IPS-20b (cell line): Measurements from ENCODE around the gene NPAS2.
A peak's percentile ranks its signal among the peaks of the same experiment; 100 is the strongest.

Source experiments
- H3K27ac ChIP-seq: one replicate; pipeline ENCODE4 v1.5.1; 2013; ENCODE audit warnings: low read length
- H3K27me3 ChIP-seq: 2 replicates; pipeline ENCODE4 v1.6.1; 2013; ENCODE audit warnings: mild to moderate bottlenecking, low read length, inconsistent platforms; ENCODE audit not compliant: insufficient read depth
- H3K36me3 ChIP-seq: 2 replicates; pipeline ENCODE4 v1.6.1; 2013; ENCODE audit warnings: low read depth, mild to moderate bottlenecking, inconsistent platforms, low read length, moderate library complexity; ENCODE audit not compliant: insufficient read depth
- H3K4me1 ChIP-seq: 2 replicates; pipeline ENCODE4 v1.6.1; 2013; ENCODE audit warnings: mild to moderate bottlenecking, control low read depth, inconsistent platforms, low read length, moderate library complexity; ENCODE audit not compliant: insufficient read depth
- H3K4me3 ChIP-seq: 2 replicates; pipeline ENCODE4 v1.5.1; 2013; ENCODE audit warnings: mild to moderate bottlenecking, low read length, inconsistent platforms
- H3K9ac ChIP-seq: 2 replicates; pipeline ENCODE4 v1.6.1; 2013; ENCODE audit warnings: low read depth, mild to moderate bottlenecking, inconsistent platforms, low read length, moderate library complexity
- H3K9me3 ChIP-seq: 2 replicates; pipeline ENCODE4 v1.6.1; 2013; ENCODE audit warnings: mild to moderate bottlenecking, low read depth, low read length, inconsistent platforms; ENCODE audit not compliant: insufficient read depth

Gene NPAS2

GRCh38 chr2:101006065-101006715 lies 186.3 kb downstream of the NPAS2 start:
- no peaks in the 10 kb centered on the region for H3K9me3 ChIP-seq
- H3K36me3 ChIP-seq: peaks cover 73% of the 10 kb centered on the region
- no peak overlapping the region; the same call in 1 of the 2 replicates for H3K9ac ChIP-seq
- H3K27me3 ChIP-seq: peaks cover 5% of the 10 kb centered on the region; the same call in 1 of the 2 replicates
- H3K4me1 ChIP-seq: peaks cover 9% of the 10 kb centered on the region
- H3K27ac ChIP-seq: no peak overlapping the region
- H3K4me3 ChIP-seq: no peak overlapping the region

- Histone ChIP-seq H3K27ac (no peak overlapping the region), H3K9ac (peak overlapping the region; percentile 5; the same call in 1 of the 2 replicates), H3K36me3 (peaks cover 79% of the 10 kb centered on the region), H3K4me1 (peaks cover 9% of the 10 kb centered on the region), H3K9me3 (no peaks in the 10 kb centered on the region), H3K4me3 (no peak overlapping the region), H3K27me3 (no peaks in the 10 kb centered on the region)
These were observed 187.7 kb downstream of the NPAS2 start for GRCh38 chr2:101007415-101008345.

GRCh38 chr2:101011152-101011551 lies 191.2 kb downstream of the NPAS2 start:
- no peaks in the 10 kb centered on the region for H3K27me3 ChIP-seq
- no peak overlapping the region for H3K27ac ChIP-seq
- H3K9me3 ChIP-seq: no peaks in the 10 kb centered on the region
- no peak overlapping the region for H3K4me3 ChIP-seq
- H3K4me1 ChIP-seq: no peaks in the 10 kb centered on the region; the same call in 1 of the 2 replicates
- peaks cover 63% of the 10 kb centered on the region for H3K36me3 ChIP-seq
- H3K9ac ChIP-seq: no peak overlapping the region

- H3K9me3 ChIP-seq: no peaks in the 10 kb centered on the region
- H3K27me3 ChIP-seq: no peaks in the 10 kb centered on the region
- H3K36me3 ChIP-seq: peaks cover 53% of the 10 kb centered on the region
- no peak overlapping the region for H3K9ac ChIP-seq
- H3K4me1 ChIP-seq: no peaks in the 10 kb centered on the region; the same call in 1 of the 2 replicates
- no peak overlapping the region for H3K27ac ChIP-seq
- H3K4me3 ChIP-seq: no peak overlapping the region
These were observed 192.2 kb downstream of the NPAS2 start for GRCh38 chr2:101012054-101012705.

GRCh38 chr2:101012706-101013181 lies 192.8 kb downstream of the NPAS2 start:
- Histone ChIP-seq H3K9me3 (no peaks in the 10 kb centered on the region), H3K27me3 (no peaks in the 10 kb centered on the region), H3K9ac (no peak overlapping the region), H3K27ac (no peak overlapping the region), H3K4me3 (no peak overlapping the region), H3K4me1 (no peaks in the 10 kb centered on the region; the same call in 1 of the 2 replicates), H3K36me3 (peaks cover 47% of the 10 kb centered on the region)

- Histone ChIP-seq H3K4me1 (no peaks in the 10 kb centered on the region; the same call in 1 of the 2 replicates), H3K36me3 (peaks cover 51% of the 10 kb centered on the region), H3K27me3 (no peaks in the 10 kb centered on the region), H3K27ac (no peak overlapping the region), H3K9me3 (no peaks in the 10 kb centered on the region), H3K9ac (no peak overlapping the region), H3K4me3 (no peak overlapping the region)
These were observed 194.4 kb downstream of the NPAS2 start for GRCh38 chr2:101014264-101014857.

- Histone ChIP-seq H3K9me3 (no peaks in the 10 kb centered on the region), H3K36me3 (peaks cover 59% of the 10 kb centered on the region), H3K27ac (no peak overlapping the region), H3K9ac (no peak overlapping the region), H3K4me3 (no peak overlapping the region), H3K27me3 (no peaks in the 10 kb centered on the region), H3K4me1 (no peaks in the 10 kb centered on the region)
These were observed 197.4 kb downstream of the NPAS2 start for GRCh38 chr2:101017371-101017770.

- Histone ChIP-seq H3K36me3 (peaks cover 55% of the 10 kb centered on the region), H3K27ac (no peak overlapping the region), H3K27me3 (no peaks in the 10 kb centered on the region)
These were observed 199.0 kb downstream of the NPAS2 start for GRCh38 chr2:101018934-101019333.

GRCh38 chr2:101022221-101022620 lies 202.3 kb downstream of the NPAS2 start:
- H3K9me3 ChIP-seq: no peaks in the 10 kb centered on the region
- H3K4me3 ChIP-seq: no peak overlapping the region
- no peaks in the 10 kb centered on the region for H3K27me3 ChIP-seq
- H3K9ac ChIP-seq: no peak overlapping the region
- H3K36me3 ChIP-seq: peaks cover 59% of the 10 kb centered on the region
- H3K4me1 ChIP-seq: peaks cover 8% of the 10 kb centered on the region; the same call in 1 of the 2 replicates
- H3K27ac ChIP-seq: no peak overlapping the region

More at GRCh38 chr2:101018934-101019333, 199.0 kb downstream of the NPAS2 start:
- no peaks in the 10 kb centered on the region for H3K4me1 ChIP-seq
- H3K4me3 ChIP-seq: no peak overlapping the region
- no peak overlapping the region for H3K9ac ChIP-seq
- no peaks in the 10 kb centered on the region for H3K9me3 ChIP-seq

GRCh38 chr2:101023327-101024107 lies 203.6 kb downstream of the NPAS2 start:
- Histone ChIP-seq H3K4me3 (no peak overlapping the region), H3K27ac (no peak overlapping the region), H3K27me3 (no peaks in the 10 kb centered on the region), H3K36me3 (peaks cover 59% of the 10 kb centered on the region), H3K9ac (no peak overlapping the region), H3K4me1 (peaks cover 8% of the 10 kb centered on the region; the same call in 1 of the 2 replicates), H3K9me3 (no peaks in the 10 kb centered on the region)
